Stimulated activated CD4-positive, alpha-beta T cell treated with anti-CD3 and anti-CD28 coated beads, Interleukin-15, amount 100 ng/mL, for 24 hours (primary cell): ENCODE measurements around the gene SLC12A7.
A peak's percentile ranks its signal among the peaks of the same experiment; 100 is the strongest.

Experiments used
- DNase-seq: peaks from one replicate; pipeline ENCODE4 v3.0.0-alpha.2; 2020

SLC12A7 gene

GRCh38 chr5:1014781-1015221, 97.1 kb downstream of the SLC12A7 start:
- no peak for DNase-seq

- DNase-seq = no peak
Observed at GRCh38 chr5:1014346-1014745, 97.5 kb downstream of the SLC12A7 start.

DNA sequence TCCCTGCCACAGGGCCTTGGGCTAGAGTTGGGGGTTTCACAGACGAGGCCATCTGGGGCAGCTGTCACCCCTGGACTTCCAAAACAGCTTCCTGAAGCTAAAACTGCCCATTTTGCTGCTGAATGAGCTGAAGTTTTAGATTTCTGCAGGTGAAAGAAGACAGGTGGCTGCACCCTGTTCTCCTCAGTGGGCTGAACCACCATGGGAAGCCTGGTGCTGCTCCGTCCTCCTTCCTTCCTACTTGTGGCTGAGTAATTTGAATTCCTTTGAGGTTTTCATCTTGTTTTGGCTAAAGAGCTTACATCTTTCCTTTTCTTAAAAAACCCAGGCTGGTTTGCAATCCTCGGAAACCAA, 97.9 kb downstream of the SLC12A7 start:
- DNase-seq = no peak

GRCh38 chr5:1013238-1013947, 98.5 kb downstream of the SLC12A7 start:
- DNase-seq = no peak

- no peak for DNase-seq
Observed at GRCh38 chr5:1012900-1013237, 99.0 kb downstream of the SLC12A7 start.

- DNase-seq = no peak
Observed at GRCh38 chr5:1012313-1012841, 99.5 kb downstream of the SLC12A7 start.

- no peak for DNase-seq
Observed at GRCh38 chr5:1011741-1012312, 100.0 kb downstream of the SLC12A7 start.

GRCh38 chr5:1011226-1011631, 100.6 kb downstream of the SLC12A7 start:
- DNase-seq = peak; percentile 67

- DNase-seq = no peak
Observed at GRCh38 chr5:1010641-1011046, 101.2 kb downstream of the SLC12A7 start.

DNA sequence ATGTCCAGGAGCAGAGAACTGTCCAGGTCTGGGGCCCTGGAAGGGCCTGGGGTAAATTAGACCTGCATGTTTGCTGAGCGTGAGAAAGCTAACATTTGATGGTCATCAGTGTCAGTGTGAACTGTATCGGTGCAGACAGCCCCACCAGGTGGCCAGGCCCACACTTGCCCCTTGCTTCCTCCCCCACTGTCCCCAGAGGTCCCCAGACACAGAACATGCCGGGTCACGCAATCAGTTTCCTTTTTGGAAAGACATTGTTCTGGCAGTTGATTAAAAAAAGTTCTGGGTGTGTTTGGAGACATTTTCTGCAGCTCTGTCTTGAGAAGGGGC, 101.7 kb downstream of the SLC12A7 start:
- no peak for DNase-seq

DNA sequence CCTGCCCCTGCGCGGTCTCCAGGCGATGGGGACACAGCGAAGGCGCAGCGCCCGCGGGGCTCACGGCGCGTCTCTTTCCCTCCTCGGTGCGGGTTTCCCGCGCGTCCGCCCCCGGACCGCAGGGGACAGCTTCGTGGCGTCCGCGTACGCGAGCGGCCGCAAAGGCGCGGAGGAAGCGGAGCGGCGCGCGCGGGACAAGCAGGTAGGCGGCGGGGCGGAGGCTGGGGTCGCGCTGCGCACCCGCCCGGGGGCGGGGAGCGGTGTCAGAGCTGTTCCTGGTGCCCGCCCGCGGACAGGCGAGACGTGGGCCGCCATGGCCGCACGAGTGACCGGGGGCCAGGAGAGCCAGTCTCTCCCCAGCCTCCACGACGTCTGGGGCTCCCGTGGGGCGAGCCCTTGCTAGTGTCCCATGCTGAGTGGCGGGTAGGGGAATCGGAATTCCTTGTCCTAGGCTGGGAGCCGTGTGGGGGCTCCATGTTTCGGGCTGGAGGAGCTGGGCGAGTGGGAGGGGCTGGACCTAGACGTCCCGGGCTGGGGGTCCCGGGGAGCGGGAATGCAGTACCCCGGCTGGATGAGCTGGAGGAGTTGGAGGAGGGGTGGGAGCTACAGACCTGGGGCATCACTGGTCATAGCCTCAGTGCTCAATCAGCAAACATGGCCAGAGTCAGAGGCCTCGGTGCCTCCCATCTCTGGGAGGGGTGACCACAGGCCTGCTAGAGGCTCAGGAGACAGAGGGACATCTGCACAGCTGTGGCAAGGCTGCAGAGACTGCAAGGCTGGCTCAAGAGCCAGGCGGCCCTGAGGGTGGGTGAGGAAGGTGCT, 102.3 kb downstream of the SLC12A7 start:
- peak; percentile 9 for DNase-seq

DNA sequence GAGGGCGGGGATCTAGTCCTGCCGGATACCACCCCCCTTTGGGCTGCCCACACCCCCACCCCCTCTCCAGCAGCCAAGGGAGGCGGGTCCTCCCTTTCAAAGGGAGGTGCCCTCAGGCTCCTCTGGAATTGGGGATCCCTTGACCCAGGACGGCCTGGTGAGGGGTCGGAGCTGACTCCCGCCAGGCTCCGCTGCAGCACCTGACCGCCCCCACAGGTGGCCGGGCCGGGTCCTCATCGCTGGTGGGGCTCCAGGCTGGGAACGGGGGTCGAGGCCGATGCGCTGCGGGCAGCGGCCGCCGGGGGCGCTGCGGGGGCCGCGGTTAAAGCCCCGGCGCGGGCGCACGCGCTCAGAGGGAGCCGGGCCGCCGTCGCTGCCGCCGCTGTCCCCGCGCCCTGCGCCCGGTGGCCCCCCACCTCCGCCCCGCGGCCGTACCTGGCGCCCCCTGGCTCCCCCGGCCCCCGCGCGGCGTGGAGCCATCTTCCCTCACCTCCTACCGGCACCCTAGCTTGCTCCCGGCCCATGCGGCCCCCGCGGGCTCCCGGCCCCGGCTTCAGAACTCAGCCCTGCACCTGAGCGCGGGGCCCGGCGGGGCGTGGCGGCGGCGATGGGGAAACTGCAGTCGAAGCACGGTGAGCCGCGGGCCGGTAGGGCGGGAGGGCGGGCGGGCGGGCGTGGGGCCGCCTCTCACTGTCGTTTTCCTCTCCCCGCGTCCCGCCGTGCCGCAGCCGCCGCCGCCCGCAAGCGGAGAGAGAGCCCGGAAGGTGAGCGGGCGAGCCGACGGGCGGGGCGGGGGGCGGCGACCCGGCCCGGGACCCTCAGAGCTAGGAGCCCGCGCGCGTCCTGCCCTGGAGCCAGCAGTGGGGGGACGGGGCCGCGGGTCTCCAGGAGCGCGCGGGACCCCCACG, 103.2 kb downstream of the SLC12A7 start, which contains the start of gene NKD2:
Gene NKD2 (plus strand): TSS at position 352 of the 908 bp plus-strand sequence. CDS start 256 bp downstream, at position 608.
- peak; percentile 64 for DNase-seq

- DNase-seq = peak; percentile 2
Observed at GRCh38 chr5:1007681-1008450, 104.0 kb downstream of the SLC12A7 start.

GRCh38 chr5:1007221-1007680, 104.6 kb downstream of the SLC12A7 start:
- DNase-seq = peak; percentile 2

DNA sequence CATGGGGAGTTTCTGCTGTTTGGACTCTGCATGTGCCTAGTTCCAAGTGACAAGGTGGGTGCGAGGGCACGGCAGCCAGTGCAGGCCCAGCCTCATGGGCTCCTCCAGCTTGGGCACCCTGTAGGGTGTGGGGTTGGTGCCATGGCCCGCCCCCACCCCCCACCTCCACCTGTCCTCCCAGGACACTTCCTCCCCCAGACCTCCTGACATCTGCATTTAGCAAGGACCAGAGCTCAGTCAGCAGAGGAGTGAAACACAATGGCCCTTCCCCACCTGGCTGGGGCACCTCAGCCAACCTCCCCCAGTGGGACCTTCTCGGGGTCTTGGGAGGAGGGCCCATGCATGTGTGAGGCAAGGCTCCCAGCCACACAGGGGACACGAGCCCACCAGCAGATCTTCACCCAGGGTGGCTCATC, 105.2 kb downstream of the SLC12A7 start:
- peak; percentile 3 for DNase-seq

DNA sequence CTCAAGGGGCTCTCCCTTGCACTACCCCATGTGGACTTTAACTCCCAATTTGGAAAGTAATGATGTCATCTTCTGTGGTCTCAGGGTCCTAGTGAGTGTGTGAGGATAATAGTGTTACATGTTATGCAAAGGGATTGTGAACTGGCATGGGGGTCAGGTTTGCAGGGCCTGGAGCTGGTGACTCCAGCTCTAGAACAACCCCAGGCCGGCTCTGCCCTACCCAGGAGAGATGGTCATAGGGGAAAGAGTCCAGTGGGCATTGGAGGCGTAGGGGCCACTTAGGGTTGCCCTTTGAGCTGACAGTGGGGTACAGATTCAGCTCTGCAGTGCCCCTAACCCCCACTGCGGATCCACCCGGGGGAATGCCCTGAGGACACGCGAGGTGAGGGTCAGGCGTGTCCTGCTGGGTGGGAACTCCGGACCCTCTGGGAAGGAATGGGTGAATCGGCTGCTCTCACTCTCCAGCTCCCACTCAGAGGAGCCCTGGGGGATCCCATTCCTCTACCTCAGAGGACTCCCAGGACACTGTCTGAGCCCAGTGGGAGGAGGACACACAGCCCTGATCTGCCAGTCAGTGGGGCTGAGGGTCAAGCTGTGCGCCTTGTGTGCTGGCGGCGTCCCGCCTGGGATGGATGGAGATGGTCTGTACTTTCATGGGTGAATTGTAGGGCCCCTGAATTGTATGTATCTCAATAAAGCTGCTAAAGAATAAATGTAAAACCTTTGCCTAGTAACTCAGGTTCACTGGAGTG, 105.8 kb downstream of the SLC12A7 start:
- DNase-seq = peak; percentile 1

GRCh38 chr5:1005249-1005851, 106.5 kb downstream of the SLC12A7 start:
- DNase-seq = peak; percentile 1

DNA sequence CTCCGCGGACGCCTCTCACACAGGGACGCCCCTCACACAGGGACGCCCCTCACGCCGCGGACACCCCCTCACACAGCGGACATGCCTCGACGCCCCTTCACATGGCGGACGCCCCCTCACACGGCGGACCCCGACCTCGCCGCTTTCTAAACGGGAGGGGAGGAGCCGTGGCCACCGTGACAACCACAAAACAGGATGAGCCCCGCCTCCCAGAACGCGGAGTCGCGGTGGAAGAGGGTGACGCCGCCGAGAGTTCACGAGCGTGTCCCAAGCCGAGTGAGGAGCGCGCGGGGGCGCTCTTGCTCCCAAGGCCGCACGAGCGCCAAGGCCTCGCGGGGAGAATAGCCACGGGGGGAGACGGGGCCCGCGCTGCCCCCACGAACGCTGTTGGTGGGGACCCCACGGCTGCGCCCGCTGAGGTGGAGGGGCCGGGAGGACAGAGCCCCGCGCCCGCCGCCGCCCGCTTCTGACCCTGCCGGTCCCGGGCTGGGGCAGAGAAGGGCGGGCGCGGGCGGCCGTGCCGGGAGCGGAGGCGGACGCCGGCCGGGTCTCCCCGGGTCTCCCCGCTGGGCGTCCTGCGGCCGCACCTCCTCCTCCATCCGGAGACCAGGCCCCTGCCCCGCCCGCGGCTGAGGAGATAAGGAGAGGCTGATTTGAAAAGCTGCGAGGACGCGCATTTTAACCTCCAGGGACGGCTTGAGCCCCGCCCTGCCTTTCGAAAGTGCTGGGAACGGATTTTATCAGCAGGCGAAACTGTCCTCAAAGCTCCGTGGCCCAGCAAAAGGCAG, 107.2 kb downstream of the SLC12A7 start:
- DNase-seq = peak; percentile 67

DNA sequence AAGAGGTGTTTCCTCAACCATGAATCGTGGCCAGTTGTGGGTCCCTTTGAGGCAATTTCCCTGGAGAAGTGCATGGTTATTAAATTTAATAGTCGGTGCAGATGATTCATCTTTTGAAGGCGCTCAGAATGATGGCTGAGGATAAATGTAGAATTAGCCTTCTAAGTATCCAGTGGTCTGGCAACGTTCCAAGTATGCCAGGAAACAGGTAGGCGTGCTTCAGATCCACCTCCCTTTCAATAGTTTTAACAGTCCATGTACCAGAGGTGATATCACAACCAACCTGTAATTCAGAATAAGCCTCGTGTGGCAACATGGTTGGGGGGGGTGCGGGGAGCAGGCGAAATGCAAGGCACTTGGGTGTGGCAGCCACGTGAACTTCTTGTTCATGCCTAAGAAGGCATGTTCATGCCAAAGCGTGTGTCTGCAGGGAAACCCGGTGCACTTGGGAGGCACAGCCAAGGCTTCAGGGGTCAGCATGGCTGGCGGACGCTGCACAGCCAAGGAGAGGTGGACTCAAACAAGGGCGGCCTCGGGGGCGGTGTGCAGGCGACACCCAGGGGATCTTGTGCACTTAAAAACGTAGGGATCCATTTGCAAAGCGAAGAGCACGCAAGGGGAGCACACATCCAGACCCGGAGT, 108.4 kb downstream of the SLC12A7 start:
- DNase-seq = peak; percentile 40
